WERI-Rb-1 (cell line): ENCODE measurements around the gene PRKCA.

Experiments used
- DNase-seq: peaks from one replicate; pipeline ENCODE4 v3.0.0-alpha.2; 2020
- H3K27ac ChIP-seq: fragments of 250-450 bp; sonication (Bioruptor Pico); 2 replicates; pipeline ENCODE4 v1.5.1; 2020; ENCODE audit warnings: mild to moderate bottlenecking, moderate library complexity
- H3K27me3 ChIP-seq: fragments of 250-450 bp; sonication (Bioruptor Pico); 2 replicates; pipeline ENCODE4 v1.5.1; 2021; ENCODE audit warnings: mild to moderate bottlenecking, low read depth, moderate library complexity; ENCODE audit not compliant: insufficient read depth, severe bottlenecking
- H3K36me3 ChIP-seq: fragments of 250-450 bp; sonication (Bioruptor Pico); 2 replicates; pipeline ENCODE4 v1.5.1; 2020; ENCODE audit warnings: mild to moderate bottlenecking, moderate library complexity
- H3K4me3 ChIP-seq: 2 replicates; pipeline ENCODE4 v1.5.1; 2011; ENCODE audit warnings: low read depth, mild to moderate bottlenecking, control low read depth, low read length
- H3K9me3 ChIP-seq: fragments of 250-450 bp; sonication (Bioruptor Pico); 2 replicates; pipeline ENCODE4 v1.5.1; 2021; ENCODE audit warnings: mild to moderate bottlenecking, moderate library complexity; ENCODE audit not compliant: severe bottlenecking
- CTCF ChIP-seq: IDR thresholded peaks from 2 replicates; pipeline ENCODE4 v1.5.1; 2011; ENCODE audit warnings: low read depth, mild to moderate bottlenecking, control low read depth, inconsistent platforms, low read length

The PRKCA gene

GRCh38 chr17:66543526-66543925 is 241.1 kb downstream of the PRKCA start:
- no peak for DNase-seq
- no peak overlapping the region for H3K27ac ChIP-seq
- no peak overlapping the region for H3K4me3 ChIP-seq
- H3K27me3 ChIP-seq = no peaks in the 10 kb centered on the region
- no peaks in the 10 kb centered on the region for H3K36me3 ChIP-seq
- TF ChIP-seq CTCF = no peak
- H3K9me3 ChIP-seq = peaks cover 10% of the 10 kb centered on the region

GRCh38 chr17:66545918-66546317 is 243.5 kb downstream of the PRKCA start:
- TF ChIP-seq CTCF = no peak
- Histone ChIP-seq H3K27me3 (no peaks in the 10 kb centered on the region), H3K36me3 (no peaks in the 10 kb centered on the region), H3K9me3 (peaks cover 10% of the 10 kb centered on the region), H3K27ac (no peak overlapping the region), H3K4me3 (no peak overlapping the region)
- DNase-seq = no peak

- no peaks in the 10 kb centered on the region for H3K36me3 ChIP-seq
- H3K27ac ChIP-seq = no peak overlapping the region
- no peak overlapping the region for H3K4me3 ChIP-seq
- no peak for TF ChIP-seq CTCF
- H3K9me3 ChIP-seq = peaks cover 10% of the 10 kb centered on the region
- H3K27me3 ChIP-seq = no peaks in the 10 kb centered on the region
- DNase-seq = no peak
These were observed 244.9 kb downstream of the PRKCA start for GRCh38 chr17:66547151-66547865.

- DNase-seq = no peak
- no peak for TF ChIP-seq CTCF
- H3K27me3 ChIP-seq = no peaks in the 10 kb centered on the region
- H3K4me3 ChIP-seq = no peak overlapping the region
- peaks cover 10% of the 10 kb centered on the region for H3K9me3 ChIP-seq
- no peak overlapping the region for H3K27ac ChIP-seq
- no peaks in the 10 kb centered on the region for H3K36me3 ChIP-seq
These were observed 245.7 kb downstream of the PRKCA start for GRCh38 chr17:66548158-66548557.

GRCh38 chr17:66548659-66549310 is 246.4 kb downstream of the PRKCA start:
- no peak for TF ChIP-seq CTCF
- H3K36me3 ChIP-seq = no peaks in the 10 kb centered on the region
- no peaks in the 10 kb centered on the region for H3K27me3 ChIP-seq
- peaks cover 10% of the 10 kb centered on the region for H3K9me3 ChIP-seq
- no peak overlapping the region for H3K4me3 ChIP-seq
- no peak for DNase-seq
- no peak overlapping the region for H3K27ac ChIP-seq
